ENCODE measurements around the gene BMP5. TPM values are rescaled to one million over a fixed set of nuclear protein-coding genes. Genes with fewer than 3 reads are reported as not detected.

The BMP5 gene
- polyA plus RNA-seq, 1 donor from 2014 or later = 0.14 TPM

GRCh38 chr6:55778705-55779104 is 96.7 kb downstream of the BMP5 start:
- Histone ChIP-seq H3K4me2 (ENCODE audit: low read length) (no peak overlapping the region), H3K4me3 (ENCODE audit: low read length) (no peak overlapping the region), H3F3A (ENCODE audit: insufficient read depth, low read length, poor library complexity, severe bottlenecking) (no peaks in the 10 kb centered on the region), H3K36me3 (ENCODE audit: insufficient read depth, low read length) (no peaks in the 10 kb centered on the region), H3K9ac (ENCODE audit: low read length) (no peak overlapping the region), H2AFZ (ENCODE audit: low read depth, low read length) (no peak overlapping the region), H3K27me3 (ENCODE audit: insufficient read depth, low read depth, low read length) (no peaks in the 10 kb centered on the region), H3K9me2 (ENCODE audit: insufficient read depth, low read length) (no peaks in the 10 kb centered on the region), H3K79me2 (replicated peaks; ENCODE audit: insufficient read depth, low read length) (no peaks in the 10 kb centered on the region), H4K20me1 (ENCODE audit: insufficient read depth) (no peaks in the 10 kb centered on the region), H3K9me3 (ENCODE audit: low read length) (no peaks in the 10 kb centered on the region), H3K27ac (ENCODE audit: low read length) (no peak overlapping the region)
- TF ChIP-seq RAD21 (conservative IDR thresholded peaks at IDR 0.05) = no peak
- no peak for TF ChIP-seq EZH2 (IDR thresholded peaks at IDR 0.05; ENCODE audit: borderline replicate concordance, insufficient read depth, low read length, poor library complexity, severe bottlenecking)
- no peak for TF ChIP-seq CTCF (IDR thresholded peaks at IDR 0.05; ENCODE audit: poor library complexity, severe bottlenecking)
- TF ChIP-seq TAF1 (IDR thresholded peaks at IDR 0.05; ENCODE audit: low read depth) = no peak

GRCh38 chr6:55777469-55777868 is 97.9 kb downstream of the BMP5 start:
- no peaks in the 10 kb centered on the region for H4K20me1 ChIP-seq (ENCODE audit: insufficient read depth)
- no peaks in the 10 kb centered on the region for H3K27me3 ChIP-seq (ENCODE audit: insufficient read depth, low read depth, low read length)
- H3F3A ChIP-seq (ENCODE audit: insufficient read depth, low read length, poor library complexity, severe bottlenecking) = no peaks in the 10 kb centered on the region
- no peak overlapping the region for H3K27ac ChIP-seq (ENCODE audit: low read length)
- H3K9ac ChIP-seq (ENCODE audit: low read length) = no peak overlapping the region
- no peaks in the 10 kb centered on the region for H3K9me2 ChIP-seq (ENCODE audit: insufficient read depth, low read length)
- no peak overlapping the region for H2AFZ ChIP-seq (ENCODE audit: low read depth, low read length)
- TF ChIP-seq EZH2 (IDR thresholded peaks at IDR 0.05; ENCODE audit: borderline replicate concordance, insufficient read depth, low read length, poor library complexity, severe bottlenecking) (no peak), POLR2AphosphoS5 (IDR thresholded peaks at IDR 0.05) (no peak), REST (IDR thresholded peaks at IDR 0.05; ENCODE audit: borderline replicate concordance) (no peak), RAD21 (conservative IDR thresholded peaks at IDR 0.05) (no peak), MXI1 (conservative IDR thresholded peaks at IDR 0.05; ENCODE audit: poor library complexity, severe bottlenecking) (no peak), EP300 (conservative IDR thresholded peaks at IDR 0.05; ENCODE audit: poor library complexity, severe bottlenecking) (no peak), CTCF (IDR thresholded peaks at IDR 0.05; ENCODE audit: poor library complexity, severe bottlenecking) (no peak), TAF1 (IDR thresholded peaks at IDR 0.05; ENCODE audit: low read depth) (no peak), SMC3 (conservative IDR thresholded peaks at IDR 0.05; ENCODE audit: poor library complexity) (no peak)
- no peak overlapping the region for H3K4me2 ChIP-seq (ENCODE audit: low read length)
- no peaks in the 10 kb centered on the region for H3K9me3 ChIP-seq (ENCODE audit: low read length)
- H3K79me2 ChIP-seq (replicated peaks; ENCODE audit: insufficient read depth, low read length) = no peaks in the 10 kb centered on the region
- no peaks in the 10 kb centered on the region for H3K36me3 ChIP-seq (ENCODE audit: insufficient read depth, low read length)
- H3K4me3 ChIP-seq (ENCODE audit: low read length) = no peak overlapping the region
